Fibroblast of the conjunctiva (primary cell): ENCODE results near the gene COX6A2.
"Not testable (repeated sequence)": the region's sequence is repeated elsewhere in the genome, so short reads cannot be mapped to it uniquely, and the experiment has no call there.

Experiments used
- DNase-seq: peaks from one replicate; pipeline ENCODE4 v3.0.0-alpha.2; 2010; ENCODE audit warnings: low read depth

Gene COX6A2

GRCh38 chr16:31461921-31462804 is 34.0 kb upstream of the COX6A2 start:
- DNase-seq: no peak

GRCh38 chr16:31461201-31461920 is 33.2 kb upstream of the COX6A2 start:
- no peak for DNase-seq

- DNase-seq: peak; percentile 67
Observed at GRCh38 chr16:31460582-31461002, 32.4 kb upstream of the COX6A2 start.

- peak; percentile 100 for DNase-seq
Observed at GRCh38 chr16:31459687-31460581, 31.8 kb upstream of the COX6A2 start.

GRCh38 chr16:31458844-31459686 is 30.9 kb upstream of the COX6A2 start, which contains the start of gene ARMC5:
Gene ARMC5, plus strand, starts transcription at chr16:31459501. Its CDS starts 24 bp downstream, at chr16:31459525.
- DNase-seq: peak; percentile 98

- no peak for DNase-seq
Observed at GRCh38 chr16:31458073-31458843, 30.1 kb upstream of the COX6A2 start.

GRCh38 chr16:31456988-31457360 is 28.8 kb upstream of the COX6A2 start:
- DNase-seq: no peak

GRCh38 chr16:31455601-31456314 is 27.6 kb upstream of the COX6A2 start:
- DNase-seq: no peak

GRCh38 chr16:31453255-31454204 is 25.4 kb upstream of the COX6A2 start:
- DNase-seq: peak; percentile 61

GRCh38 chr16:31452631-31453106 is 24.5 kb upstream of the COX6A2 start:
- DNase-seq: peak; percentile 84

GRCh38 chr16:31451681-31452351 is 23.7 kb upstream of the COX6A2 start:
- DNase-seq: peak; percentile 60

GRCh38 chr16:31451201-31451600 is 23.0 kb upstream of the COX6A2 start:
- no peak for DNase-seq

GRCh38 chr16:31445931-31446330 is 17.8 kb upstream of the COX6A2 start:
- not testable (repeated sequence) for DNase-seq

- DNase-seq: no peak
Observed at GRCh38 chr16:31441956-31442355, 13.8 kb upstream of the COX6A2 start.

GRCh38 chr16:31440516-31441184 is 12.5 kb upstream of the COX6A2 start:
- no peak for DNase-seq

- DNase-seq: no peak
Observed at GRCh38 chr16:31439519-31439918, 11.4 kb upstream of the COX6A2 start.

- DNase-seq: not testable (repeated sequence)
Observed at GRCh38 chr16:31439023-31439422, 10.9 kb upstream of the COX6A2 start.
